ENCODE measurements around the gene IGFBPL1. TPM values are rescaled to one million over a fixed set of nuclear protein-coding genes. Genes with fewer than 3 reads are reported as not detected.

The IGFBPL1 gene
- total RNA-seq, 1 donor from 2014 or later = not detected

DNA sequence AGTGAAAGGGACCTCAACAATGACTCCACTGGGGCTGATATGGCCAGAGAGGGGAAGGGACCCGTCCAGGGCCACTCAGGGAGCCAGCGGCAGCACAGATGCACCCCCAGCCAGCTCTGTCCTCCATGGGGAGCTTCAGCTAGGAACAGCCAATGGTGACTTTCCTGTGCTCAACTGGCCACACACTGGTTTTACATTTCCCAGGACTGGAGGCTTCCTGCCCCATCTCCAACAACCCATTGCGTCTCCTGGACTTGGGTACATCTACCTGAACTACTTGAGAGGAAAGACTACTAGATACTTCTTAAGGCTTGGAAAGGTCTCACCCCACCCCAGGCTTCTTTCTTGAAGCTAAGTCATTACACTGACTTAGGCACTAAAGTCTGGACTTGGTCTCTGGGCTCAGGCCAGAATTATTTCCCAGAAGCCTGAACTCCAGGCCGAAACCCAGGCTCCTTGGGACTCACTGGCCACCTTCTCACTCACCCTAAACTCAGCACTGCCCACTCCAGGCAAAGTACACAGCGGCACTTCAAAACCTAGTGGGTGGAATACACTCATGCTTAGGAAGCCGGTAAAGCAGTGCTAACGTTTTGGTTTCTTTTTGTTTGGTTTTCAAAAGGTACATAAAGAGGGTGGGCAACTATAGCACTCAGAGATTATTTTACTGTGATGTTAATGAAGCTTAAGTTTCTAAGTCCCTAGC lies 1.5 kb downstream of the IGFBPL1 start:
- no peak for DNase-seq (ENCODE audit: low spot score)
- Mint-ChIP-seq H3K4me1 (ENCODE audit: low read depth) (no peaks in the 10 kb centered on the region), H3K27me3 (ENCODE audit: insufficient read depth) (peaks cover 36% of the 10 kb centered on the region), H3K4me3 (no peak overlapping the region), H3K9me3 (no peaks in the 10 kb centered on the region), H3K36me3 (ENCODE audit: low read depth) (no peaks in the 10 kb centered on the region), H3K27ac (no peak overlapping the region)
- intact Hi-C loops (cut with micrococcal nuclease) = no loop called here

DNA sequence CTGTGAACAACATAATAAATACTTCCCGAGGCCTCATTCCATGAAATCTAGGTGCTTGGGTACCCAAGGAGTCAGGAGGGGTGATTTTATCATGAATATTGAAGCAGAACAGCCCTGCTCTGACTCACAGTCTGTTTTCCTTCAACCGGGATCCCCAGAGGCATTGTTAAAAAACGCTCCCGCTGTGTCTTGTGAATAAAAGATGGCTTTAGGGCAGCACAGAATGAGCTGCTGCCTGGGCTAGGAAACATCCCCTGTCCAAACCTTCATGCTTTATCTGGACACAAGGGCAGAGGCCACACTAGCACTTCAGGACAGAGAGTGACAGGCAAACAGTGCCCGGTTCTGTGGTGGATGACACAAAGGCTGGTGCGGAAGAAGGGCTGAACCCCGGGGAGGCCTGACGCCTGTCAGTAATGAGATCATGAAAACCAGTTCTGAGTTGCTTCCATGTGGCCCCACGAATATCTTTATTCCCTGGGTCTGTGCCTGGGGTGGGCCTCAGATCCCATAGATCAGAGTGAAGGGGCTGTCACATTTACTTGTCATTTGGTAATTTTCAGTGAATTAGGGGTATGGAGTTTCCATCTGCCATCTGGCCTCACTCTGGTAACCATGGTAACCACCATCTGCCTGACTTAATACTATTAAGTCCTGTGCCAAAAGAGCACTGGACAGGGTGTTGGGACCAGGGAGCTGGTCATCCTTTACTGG lies 2.6 kb downstream of the IGFBPL1 start:
- Mint-ChIP-seq H3K9me3 (no peaks in the 10 kb centered on the region), H3K27ac (no peak overlapping the region), H3K4me1 (ENCODE audit: low read depth) (no peaks in the 10 kb centered on the region), H3K4me3 (no peak overlapping the region), H3K27me3 (ENCODE audit: insufficient read depth) (peaks cover 30% of the 10 kb centered on the region), H3K36me3 (ENCODE audit: low read depth) (no peaks in the 10 kb centered on the region)
- intact Hi-C loops (cut with micrococcal nuclease) = no loop called here
- DNase-seq (ENCODE audit: low spot score) = no peak

DNA sequence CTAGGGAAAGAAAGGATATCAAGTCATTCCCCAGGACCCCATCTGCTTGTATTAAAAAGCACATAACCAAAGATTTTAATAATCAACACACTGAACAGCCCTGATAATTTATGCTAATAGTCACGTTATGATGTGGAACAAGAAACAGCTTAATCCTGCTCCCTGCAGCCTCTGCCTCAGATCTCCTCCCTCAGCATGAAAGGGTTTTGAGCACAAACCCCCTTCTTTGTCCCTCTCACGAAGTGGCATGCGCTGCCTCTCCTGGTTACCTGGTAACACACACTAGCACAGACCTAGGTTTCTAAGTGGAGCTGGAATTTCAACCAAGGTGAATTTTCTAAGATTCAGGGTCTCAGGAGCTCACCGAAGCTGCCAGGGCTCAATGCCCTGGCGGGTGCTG lies 5.1 kb downstream of the IGFBPL1 start:
- intact Hi-C loops (cut with micrococcal nuclease) = no loop called here
- H3K27ac Mint-ChIP-seq = no peak overlapping the region
- H3K4me3 Mint-ChIP-seq = no peak overlapping the region
- H3K4me1 Mint-ChIP-seq (ENCODE audit: low read depth) = no peaks in the 10 kb centered on the region
- no peak for DNase-seq (ENCODE audit: low spot score)
- no peaks in the 10 kb centered on the region for H3K36me3 Mint-ChIP-seq (ENCODE audit: low read depth)
- H3K9me3 Mint-ChIP-seq = no peaks in the 10 kb centered on the region
- peaks cover 19% of the 10 kb centered on the region for H3K27me3 Mint-ChIP-seq (ENCODE audit: insufficient read depth)

DNA sequence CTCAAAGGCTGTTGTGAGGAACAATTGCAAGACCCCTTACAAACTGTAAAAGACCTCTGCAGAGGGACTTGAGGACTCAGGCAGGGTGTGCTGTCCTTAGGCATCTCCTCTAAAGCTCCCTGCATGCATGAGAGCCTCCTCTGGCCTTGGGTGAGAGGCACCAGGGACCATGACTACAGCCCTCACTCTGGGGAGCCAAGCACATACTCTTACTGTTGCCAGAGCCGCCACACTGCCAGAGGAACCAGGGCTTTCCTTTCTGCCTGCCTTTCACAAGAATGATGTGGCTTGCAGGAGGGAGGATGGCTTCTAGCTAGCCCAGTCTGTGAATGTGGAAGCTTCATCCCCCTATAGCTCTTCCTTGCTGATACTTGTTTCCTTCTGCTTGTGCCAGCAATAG lies 5.9 kb downstream of the IGFBPL1 start:
- Mint-ChIP-seq H3K4me3 (no peak overlapping the region), H3K4me1 (ENCODE audit: low read depth) (no peaks in the 10 kb centered on the region), H3K36me3 (ENCODE audit: low read depth) (no peaks in the 10 kb centered on the region), H3K27me3 (ENCODE audit: insufficient read depth) (peaks cover 16% of the 10 kb centered on the region), H3K27ac (no peak overlapping the region), H3K9me3 (no peaks in the 10 kb centered on the region)
- intact Hi-C loops (cut with micrococcal nuclease) = no loop called here
- no peak for DNase-seq (ENCODE audit: low spot score)

DNA sequence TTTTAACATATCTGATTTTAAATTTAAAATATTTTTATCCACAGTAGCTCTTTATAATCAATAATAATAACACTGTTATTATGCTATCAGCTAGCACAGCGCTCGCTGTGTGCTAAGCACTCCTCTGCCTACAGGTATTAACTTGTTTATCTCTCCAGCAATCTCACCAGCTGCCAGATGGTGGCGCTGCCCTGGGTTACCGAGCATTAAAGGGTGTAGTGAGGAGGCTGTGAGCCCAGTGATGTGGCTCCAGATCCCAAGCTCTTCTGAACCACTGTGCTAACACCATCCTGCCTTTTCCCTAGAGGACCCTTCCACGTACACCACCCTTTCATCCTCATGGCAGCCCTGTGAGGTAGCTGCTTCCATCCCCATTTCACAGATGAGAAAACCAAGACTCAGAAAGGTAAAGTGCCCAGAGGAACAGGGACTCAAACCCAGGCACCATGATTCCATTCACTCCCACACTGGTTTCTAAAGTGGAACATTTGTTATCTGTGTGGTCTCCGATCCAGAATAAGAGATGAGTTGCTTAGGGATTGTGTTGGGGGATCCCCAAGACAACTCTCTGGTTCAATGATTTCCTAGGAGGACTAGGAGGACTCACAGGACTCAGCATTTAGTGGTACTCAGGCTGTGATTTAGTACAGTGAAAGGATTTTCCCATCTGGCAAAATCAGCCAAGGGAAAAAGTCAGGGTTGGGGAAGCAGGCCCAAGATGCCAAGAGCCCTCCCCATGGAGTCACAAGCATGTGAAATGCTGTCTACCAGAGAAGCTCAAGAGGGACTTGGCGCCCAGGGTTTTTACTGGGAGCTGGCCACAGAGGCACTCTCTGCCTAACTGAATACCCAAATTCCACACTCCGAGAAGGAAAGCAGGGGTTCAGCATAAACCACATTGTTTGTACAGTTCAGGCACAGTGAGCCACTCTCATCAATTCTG lies 7.0 kb downstream of the IGFBPL1 start:
- Mint-ChIP-seq H3K27me3 (ENCODE audit: insufficient read depth) (peaks cover 9% of the 10 kb centered on the region), H3K4me3 (no peak overlapping the region), H3K4me1 (ENCODE audit: low read depth) (no peaks in the 10 kb centered on the region), H3K27ac (no peak overlapping the region), H3K9me3 (no peaks in the 10 kb centered on the region), H3K36me3 (ENCODE audit: low read depth) (no peaks in the 10 kb centered on the region)
- intact Hi-C loops (cut with micrococcal nuclease) = no loop called here
- peak; percentile 14 for DNase-seq (ENCODE audit: low spot score)

DNA sequence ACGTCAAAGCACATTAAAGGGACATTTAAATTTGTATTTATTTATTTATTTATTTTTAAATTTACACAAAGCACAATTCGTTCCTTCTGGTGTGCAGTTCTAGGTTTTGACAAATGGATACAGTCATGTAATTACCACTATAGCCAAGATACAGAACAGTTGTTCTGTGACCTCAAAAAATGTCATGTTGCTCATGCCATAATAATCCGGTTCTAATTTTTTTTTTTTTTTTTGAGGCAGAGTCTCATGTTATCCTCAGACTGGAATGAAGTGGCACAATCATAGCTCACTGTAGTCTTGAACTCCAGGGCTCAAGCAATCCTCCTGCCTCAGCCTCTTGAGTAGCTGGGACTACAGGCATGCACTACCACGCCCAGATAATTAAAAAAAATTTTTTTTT lies 7.8 kb downstream of the IGFBPL1 start:
- intact Hi-C loops (cut with micrococcal nuclease) = no loop called here
- peaks cover 10% of the 10 kb centered on the region for H3K27me3 Mint-ChIP-seq (ENCODE audit: insufficient read depth)

DNA sequence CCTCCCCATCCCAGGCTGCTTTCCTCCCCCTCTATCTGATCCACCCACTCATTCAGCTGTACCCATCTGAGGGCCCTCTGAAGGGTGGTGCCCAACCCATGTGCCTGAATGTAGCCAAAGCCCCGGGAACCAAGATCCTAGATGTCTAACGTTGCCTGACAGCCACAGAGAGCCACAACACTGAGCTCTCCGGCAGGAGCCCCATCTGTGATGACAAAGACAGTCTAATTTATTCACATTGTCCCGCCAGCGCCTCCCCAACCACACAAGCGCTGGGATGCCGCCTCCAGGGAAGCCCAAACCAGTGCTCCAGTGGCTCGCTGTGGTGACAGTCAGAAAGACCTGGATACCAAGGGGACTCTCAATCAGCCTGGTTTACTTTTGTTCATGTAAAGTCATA lies 8.4 kb downstream of the IGFBPL1 start:
- no peak overlapping the region for H3K27ac Mint-ChIP-seq
- H3K9me3 Mint-ChIP-seq = no peaks in the 10 kb centered on the region
- DNase-seq (ENCODE audit: low spot score) = no peak
- no peaks in the 10 kb centered on the region for H3K36me3 Mint-ChIP-seq (ENCODE audit: low read depth)
- intact Hi-C loops (cut with micrococcal nuclease) = no loop called here
- no peaks in the 10 kb centered on the region for H3K4me1 Mint-ChIP-seq (ENCODE audit: low read depth)
- H3K4me3 Mint-ChIP-seq = no peak overlapping the region
- H3K27me3 Mint-ChIP-seq (ENCODE audit: insufficient read depth) = peaks cover 8% of the 10 kb centered on the region

More for the DNA sequence above, 7.8 kb downstream of the IGFBPL1 start:
- Mint-ChIP-seq H3K9me3 (no peaks in the 10 kb centered on the region), H3K4me1 (ENCODE audit: low read depth) (no peaks in the 10 kb centered on the region), H3K4me3 (no peak overlapping the region), H3K27ac (no peak overlapping the region), H3K36me3 (ENCODE audit: low read depth) (no peaks in the 10 kb centered on the region)
- DNase-seq (ENCODE audit: low spot score) = no peak

DNA sequence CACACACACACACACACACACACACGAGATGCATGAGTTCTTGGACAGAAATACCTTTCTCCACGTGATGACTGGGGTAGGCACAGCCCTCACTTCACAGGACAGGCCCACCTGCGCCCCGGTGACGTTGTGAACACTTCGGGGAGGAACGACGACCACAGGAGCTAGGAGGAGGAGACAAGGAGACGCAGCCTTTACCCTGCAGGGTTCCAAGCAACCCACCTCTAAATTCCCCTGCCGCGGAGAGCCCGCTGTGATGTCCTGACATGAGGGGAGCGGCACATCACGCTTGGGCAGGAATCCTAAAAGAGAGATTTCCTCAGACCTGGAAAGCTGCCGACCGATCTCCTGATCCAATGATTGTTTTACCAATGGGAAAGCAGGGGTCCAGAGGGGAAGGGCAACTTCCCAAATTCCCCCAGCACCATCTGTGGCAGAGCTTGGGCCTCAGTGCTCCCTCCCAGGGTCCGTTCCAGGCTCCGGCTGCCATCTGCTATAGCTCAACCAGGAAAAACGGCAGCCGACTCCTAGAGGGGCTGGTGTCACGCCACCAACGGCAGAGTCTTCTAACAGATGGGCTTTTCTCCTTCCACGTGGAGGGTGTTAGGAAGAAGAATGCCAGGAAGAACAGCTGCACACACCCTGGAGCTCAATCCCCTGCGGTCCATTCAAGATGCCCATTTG lies 10.1 kb downstream of the IGFBPL1 start:
- Mint-ChIP-seq H3K9me3 (no peaks in the 10 kb centered on the region), H3K4me1 (ENCODE audit: low read depth) (no peaks in the 10 kb centered on the region), H3K4me3 (no peak overlapping the region), H3K36me3 (ENCODE audit: low read depth) (no peaks in the 10 kb centered on the region), H3K27ac (no peak overlapping the region), H3K27me3 (ENCODE audit: insufficient read depth) (peaks cover 8% of the 10 kb centered on the region)
- no peak for DNase-seq (ENCODE audit: low spot score)
- intact Hi-C loops (cut with micrococcal nuclease) = no loop called here

DNA sequence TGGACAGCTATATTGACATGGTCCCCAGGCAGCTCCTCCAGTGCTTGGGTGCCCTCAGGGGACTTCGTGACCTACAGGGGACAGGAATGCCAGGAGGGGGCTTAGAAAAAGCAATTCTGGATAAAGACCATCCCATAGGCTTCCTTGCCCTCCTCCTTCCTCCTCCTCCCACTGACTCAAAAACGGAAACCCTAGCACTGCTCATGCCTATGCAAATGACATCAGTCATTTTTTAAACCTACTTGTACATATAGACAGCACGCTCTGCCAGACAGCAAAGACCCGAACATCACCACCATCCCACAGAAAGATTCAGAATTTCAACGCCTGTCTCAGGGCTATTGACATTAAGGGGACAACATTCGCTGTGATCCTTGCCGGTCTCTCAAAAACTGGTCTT lies 11.0 kb downstream of the IGFBPL1 start:
- no peaks in the 10 kb centered on the region for H3K36me3 Mint-ChIP-seq (ENCODE audit: low read depth)

DNA sequence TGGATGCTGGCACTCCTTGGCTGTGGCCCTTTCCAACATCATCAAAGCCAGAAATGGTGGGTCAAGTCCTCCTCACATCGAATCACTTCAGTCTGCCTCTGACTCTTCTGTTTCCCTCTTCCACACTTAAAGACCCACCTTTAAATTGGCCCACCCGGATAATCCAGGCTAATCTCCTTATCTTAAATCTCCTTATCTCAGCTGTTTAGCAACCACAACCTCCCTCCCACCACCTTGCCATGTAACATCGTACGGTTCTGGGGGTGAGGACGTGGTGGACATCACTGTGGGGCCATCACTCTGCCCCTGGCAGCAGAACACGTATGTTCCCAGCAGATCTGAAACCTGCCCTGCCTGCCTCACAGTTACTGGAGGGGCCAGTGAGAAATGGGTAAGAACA lies 11.5 kb downstream of the IGFBPL1 start:
- intact Hi-C loops (cut with micrococcal nuclease) = no loop called here
- H3K9me3 Mint-ChIP-seq = no peaks in the 10 kb centered on the region
- H3K27me3 Mint-ChIP-seq (ENCODE audit: insufficient read depth) = peaks cover 11% of the 10 kb centered on the region
- no peaks in the 10 kb centered on the region for H3K4me1 Mint-ChIP-seq (ENCODE audit: low read depth)
- no peaks in the 10 kb centered on the region for H3K36me3 Mint-ChIP-seq (ENCODE audit: low read depth)
- DNase-seq (ENCODE audit: low spot score) = no peak
- no peak overlapping the region for H3K4me3 Mint-ChIP-seq
- H3K27ac Mint-ChIP-seq = no peak overlapping the region

More for the DNA sequence above, 11.0 kb downstream of the IGFBPL1 start:
- Mint-ChIP-seq H3K27me3 (ENCODE audit: insufficient read depth) (peaks cover 12% of the 10 kb centered on the region), H3K9me3 (no peaks in the 10 kb centered on the region), H3K4me3 (no peak overlapping the region), H3K4me1 (ENCODE audit: low read depth) (no peaks in the 10 kb centered on the region), H3K27ac (no peak overlapping the region)
- intact Hi-C loops (cut with micrococcal nuclease) = no loop called here
- no peak for DNase-seq (ENCODE audit: low spot score)

DNA sequence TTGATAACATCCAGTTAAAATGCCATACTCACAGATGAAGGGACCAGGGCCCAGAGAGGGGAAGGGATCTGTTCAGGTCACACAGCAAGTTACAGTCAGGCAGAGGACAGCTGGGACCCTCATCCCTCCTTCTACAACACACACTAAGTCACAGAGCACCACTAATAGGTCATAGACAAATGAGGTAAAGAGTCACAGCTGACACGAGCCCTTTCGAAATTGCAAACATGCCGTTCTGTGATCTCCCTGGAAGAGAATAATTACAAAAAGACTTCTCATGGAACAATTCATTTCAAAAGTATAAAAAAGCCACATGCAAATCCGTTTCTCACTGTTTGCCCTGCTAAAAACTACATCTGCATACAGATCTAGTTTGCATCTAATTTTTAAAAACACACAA lies 15.5 kb downstream of the IGFBPL1 start:
- no peak overlapping the region for H3K4me3 Mint-ChIP-seq
- no peak for DNase-seq (ENCODE audit: low spot score)
- peaks cover 14% of the 10 kb centered on the region for H3K27me3 Mint-ChIP-seq (ENCODE audit: insufficient read depth)
- H3K9me3 Mint-ChIP-seq = no peaks in the 10 kb centered on the region
- no peaks in the 10 kb centered on the region for H3K4me1 Mint-ChIP-seq (ENCODE audit: low read depth)
- intact Hi-C loops (cut with micrococcal nuclease) = loop anchor here (5.0 kb wide), 1 partner anchor 54 kb away; no protein-coding TSS in a partner anchor
- H3K27ac Mint-ChIP-seq = no peak overlapping the region
- no peaks in the 10 kb centered on the region for H3K36me3 Mint-ChIP-seq (ENCODE audit: low read depth)

DNA sequence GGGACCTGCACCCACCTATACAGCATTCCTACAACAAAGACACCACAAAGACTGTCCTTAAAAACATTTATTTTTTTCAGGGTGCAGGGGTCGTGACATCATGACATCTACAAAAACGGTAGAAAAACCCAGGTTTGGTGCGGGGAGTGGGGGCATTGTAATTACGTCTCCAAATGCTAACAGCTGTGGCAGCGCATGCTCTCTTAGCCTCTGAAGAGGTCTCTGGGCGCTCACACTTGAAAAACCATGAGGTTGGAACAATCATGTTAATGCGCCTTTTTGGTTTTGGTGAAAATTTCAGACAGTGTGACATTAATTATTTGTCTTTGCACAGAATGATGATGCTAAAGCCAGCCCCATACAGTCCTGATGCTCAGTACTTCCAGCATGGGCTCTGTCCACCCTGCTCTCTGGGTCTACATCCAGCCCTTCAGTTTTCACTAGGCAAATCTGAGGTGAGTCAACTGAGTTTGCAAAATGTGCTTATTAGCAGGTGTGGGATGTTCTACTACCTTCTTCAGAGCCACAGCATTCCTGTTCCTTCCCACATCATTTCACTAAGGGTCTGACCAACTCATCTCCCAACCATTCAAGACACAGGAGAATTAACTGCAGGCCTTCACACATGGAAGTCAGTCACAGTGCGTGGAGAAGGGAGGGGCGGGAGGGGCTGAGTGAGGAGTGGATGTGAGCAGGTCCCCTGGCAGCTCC lies 17.6 kb downstream of the IGFBPL1 start:
- peaks cover 13% of the 10 kb centered on the region for H3K27me3 Mint-ChIP-seq (ENCODE audit: insufficient read depth)
- H3K9me3 Mint-ChIP-seq = no peaks in the 10 kb centered on the region
- no peak for DNase-seq (ENCODE audit: low spot score)
- no peaks in the 10 kb centered on the region for H3K36me3 Mint-ChIP-seq (ENCODE audit: low read depth)
- H3K4me1 Mint-ChIP-seq (ENCODE audit: low read depth) = no peaks in the 10 kb centered on the region
- intact Hi-C loops (cut with micrococcal nuclease) = loop anchor here (5.0 kb wide), 1 partner anchor 56 kb away; no protein-coding TSS in a partner anchor
- no peak overlapping the region for H3K27ac Mint-ChIP-seq
- H3K4me3 Mint-ChIP-seq = no peak overlapping the region

All from activated T-helper 1 cell treated with anti-CD3 and anti-CD28 coated beads, Interleukin-12 subunit alpha, Interleukin-12 subunit beta, Interleukin-2, Interleukin-4 antibody, amounts not matched to agents 30 ng/mL and 10 ng/mL and 1 ng/mL, durations not matched to agents 14 hours and 24 hours and 36 hours (primary cell).